ENCODE data around the gene CFAP68.

Gene CFAP68

GRCh38 chr11:111908639-111909305 is 29.4 kb downstream of the CFAP68 start:
- no peak for DNase-seq (ENCODE audit: low spot score)
- no peak for TF ChIP-seq CTCF (IDR thresholded peaks at IDR 0.05; ENCODE audit: extremely low read depth, insufficient read depth, missing control alignments)
- in situ Hi-C loops (cut with MboI; ENCODE audit: low pct_unique_long_range_greater_than_20kb, low sequenced_read_pairs, unreplicated experiment): no loop called here

- no peak for TF ChIP-seq CTCF (IDR thresholded peaks at IDR 0.05; ENCODE audit: extremely low read depth, insufficient read depth, missing control alignments)
- DNase-seq (ENCODE audit: low spot score): no peak
- in situ Hi-C loops (cut with MboI; ENCODE audit: low pct_unique_long_range_greater_than_20kb, low sequenced_read_pairs, unreplicated experiment): no loop called here
Observed at GRCh38 chr11:111909378-111909777, 30.0 kb downstream of the CFAP68 start.

DNA sequence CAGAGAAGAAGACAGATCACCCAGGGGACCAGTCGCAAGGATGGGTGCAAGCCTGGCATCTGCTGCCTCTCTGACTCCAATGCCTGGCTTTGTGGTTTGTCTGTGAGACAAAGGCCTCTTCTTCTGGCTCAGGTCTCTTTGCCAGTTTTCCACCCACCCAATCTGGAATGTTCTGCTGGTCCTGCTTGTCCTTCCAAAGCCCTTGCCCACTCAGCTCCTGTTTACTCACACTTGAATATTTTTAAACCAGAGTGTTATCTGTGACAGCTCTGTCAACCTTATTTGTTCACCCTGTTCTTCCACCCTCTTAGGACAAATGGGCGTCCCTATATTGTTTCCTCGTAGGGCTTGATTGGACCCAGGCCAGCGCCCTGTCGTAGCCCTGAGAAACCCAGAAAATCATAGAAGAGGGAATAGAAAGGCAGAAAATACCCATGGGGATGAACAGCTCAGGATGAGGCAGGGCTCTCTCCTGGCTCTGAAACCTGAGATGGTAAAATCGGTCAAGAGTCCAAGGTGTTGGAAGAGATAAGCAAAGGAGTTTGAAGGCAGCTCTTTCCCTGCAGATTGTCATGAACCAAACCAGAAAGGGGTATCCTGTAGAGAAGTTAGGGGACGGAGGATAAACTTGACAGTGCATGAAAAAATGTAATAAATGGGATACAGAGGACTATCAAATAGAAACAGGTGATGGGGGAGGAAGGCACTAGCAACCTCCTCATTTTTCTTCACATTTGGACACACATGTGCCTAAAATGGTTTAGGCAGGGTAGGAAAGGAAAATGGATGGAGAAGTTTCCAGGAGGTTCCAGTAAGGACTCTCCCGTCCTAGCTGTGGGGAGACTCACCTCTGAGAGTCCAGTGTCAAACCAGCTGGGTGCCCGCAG is 31.6 kb downstream of the CFAP68 start:
- no peak for DNase-seq (ENCODE audit: low spot score)
- in situ Hi-C loops (cut with MboI; ENCODE audit: low pct_unique_long_range_greater_than_20kb, low sequenced_read_pairs, unreplicated experiment): no loop called here
- no peak for TF ChIP-seq CTCF (IDR thresholded peaks at IDR 0.05; ENCODE audit: extremely low read depth, insufficient read depth, missing control alignments)

DNA sequence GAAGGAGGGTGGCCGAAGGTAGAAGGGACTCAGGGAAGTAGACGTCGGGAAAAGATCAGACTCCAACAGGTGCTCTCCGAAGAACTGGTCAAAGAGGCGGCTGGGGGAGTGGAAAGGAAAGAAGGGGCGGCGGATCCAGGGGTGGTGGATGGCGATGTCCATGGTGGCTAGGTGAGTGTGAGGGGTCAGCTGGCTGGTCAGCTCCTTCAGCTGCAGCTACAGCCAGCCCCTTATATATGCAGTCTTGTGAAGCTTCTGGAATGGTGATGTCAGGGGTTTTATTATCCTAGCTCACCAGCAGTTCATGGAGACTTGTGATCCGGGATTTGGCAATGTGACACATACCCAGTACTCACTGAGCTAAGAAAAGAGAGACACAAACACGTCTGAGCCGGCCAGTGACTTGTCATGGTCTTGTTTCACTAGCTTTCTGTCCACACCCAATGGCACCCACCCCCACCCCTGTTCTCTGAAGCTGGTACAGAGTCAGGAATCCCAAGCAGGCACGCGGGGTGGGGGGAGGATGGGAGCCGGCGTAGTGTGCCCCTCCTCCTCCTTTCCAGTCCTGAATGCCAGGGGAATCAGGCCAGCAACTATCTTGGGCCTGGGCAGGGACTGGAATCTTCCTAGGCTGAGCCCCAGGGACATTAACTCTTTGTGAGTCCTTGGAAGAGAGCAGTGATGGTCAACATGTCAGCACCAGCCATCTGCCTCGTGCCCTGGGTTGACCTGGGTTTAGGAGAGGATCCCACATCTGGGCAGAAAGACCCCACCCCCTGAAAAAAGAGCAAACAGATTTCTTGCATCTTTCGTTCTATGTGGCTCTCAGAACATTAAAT is 32.4 kb downstream of the CFAP68 start, which contains the start of gene CRYAB:
Gene CRYAB, minus strand, starts transcription at position 208 of the 839 bp plus-strand sequence. Its CDS starts 46 bp downstream, at position 162.
- TF ChIP-seq CTCF (IDR thresholded peaks at IDR 0.05; ENCODE audit: extremely low read depth, insufficient read depth, missing control alignments): no peak
- DNase-seq (ENCODE audit: low spot score): no peak
- in situ Hi-C loops (cut with MboI; ENCODE audit: low pct_unique_long_range_greater_than_20kb, low sequenced_read_pairs, unreplicated experiment): no loop called here

DNA sequence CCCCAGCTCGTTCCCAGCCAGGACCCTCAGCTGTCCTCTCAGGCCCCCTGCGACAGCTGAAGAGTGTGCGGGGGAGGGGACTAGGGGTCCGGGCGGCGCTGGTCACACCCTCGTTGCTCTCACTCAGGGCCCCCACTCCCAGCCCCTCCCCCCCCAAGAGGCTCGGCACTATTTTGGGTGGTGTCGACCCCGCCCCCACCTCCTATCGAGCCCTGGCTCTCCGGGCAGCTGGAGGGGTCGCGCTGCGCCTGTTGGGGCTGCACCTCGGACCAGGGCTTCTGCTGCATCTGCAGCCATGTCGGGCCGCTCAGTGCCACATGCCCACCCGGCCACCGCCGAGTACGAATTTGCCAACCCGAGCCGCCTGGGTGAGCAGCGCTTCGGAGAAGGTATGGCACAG is 33.2 kb downstream of the CFAP68 start, which contains the start of gene HSPB2:
Gene HSPB2, plus strand, starts transcription at position 200 of the 400 bp plus-strand sequence. Its CDS starts 96 bp downstream, at position 296.
- DNase-seq (ENCODE audit: low spot score): no peak
- TF ChIP-seq CTCF (IDR thresholded peaks at IDR 0.05; ENCODE audit: extremely low read depth, insufficient read depth, missing control alignments): no peak
- in situ Hi-C loops (cut with MboI; ENCODE audit: low pct_unique_long_range_greater_than_20kb, low sequenced_read_pairs, unreplicated experiment): no loop called here

Measured in GM13977 (cell line).